ENCODE measurements around the gene MTUS2. TPM values are rescaled to one million over a fixed set of nuclear protein-coding genes. Genes with fewer than 3 reads are reported as not detected.

The MTUS2 gene
- total RNA-seq, 1 experiment from 2014 or later, result 0.35 TPM

DNA sequence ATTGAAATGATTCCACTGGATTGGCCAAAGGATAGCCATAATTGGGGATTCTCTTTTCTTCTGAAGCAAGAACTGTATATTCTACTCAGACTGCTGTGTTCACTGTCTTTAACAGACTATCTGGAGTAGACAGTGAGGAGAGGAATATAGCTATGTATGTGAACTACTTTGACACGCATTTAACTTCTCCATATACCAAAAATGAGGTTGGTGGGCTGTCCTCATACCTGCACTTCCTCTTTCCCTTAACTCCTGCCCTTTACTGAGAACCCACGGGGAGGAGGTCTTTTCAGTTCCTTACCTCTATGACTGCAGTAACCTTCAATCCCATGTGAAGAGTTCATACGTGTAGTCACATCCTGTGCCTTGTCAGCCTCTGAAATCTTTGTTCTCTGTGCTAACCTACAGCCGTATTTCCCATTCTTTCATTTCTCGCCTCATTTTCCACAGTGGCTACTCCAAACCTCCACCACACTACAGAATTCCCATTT is 305.8 kb downstream of the MTUS2 start:
- Mint-ChIP-seq H3K4me3 (no peak overlapping the region), H3K27ac (peak overlapping the region in 1 of 3 experiments; percentile 13; a peak in 1 of 7 replicates), H3K27me3 (ENCODE audit: low read depth) (no peaks in the 10 kb centered on the region; the same call in 1 of the 2 replicates), H3K4me1 (peaks cover 0 to 3% of the 10 kb centered on the region in 2 experiments; a peak in 1 of 4 replicates), H3K36me3 (ENCODE audit: insufficient read depth in 1 of 3, low read depth in 3 of 3) (no peaks in the 10 kb centered on the region; a peak in 1 of 7 replicates), H3K9me3 (no peaks in the 10 kb centered on the region)
- Histone ChIP-seq H3K27me3 (ENCODE audit: insufficient read depth, low read length) (no peaks in the 10 kb centered on the region), H3K79me1 (ENCODE audit: insufficient read depth, low read depth, low read length, poor library complexity, severe bottlenecking) (no peaks in the 10 kb centered on the region), H2BK120ac (ENCODE audit: low read depth, low read length, poor library complexity, severe bottlenecking) (no peak overlapping the region), H3K4ac (ENCODE audit: low read depth, low read length) (no peak overlapping the region), H2BK12ac (ENCODE audit: insufficient read length, low read depth, low read length) (no peak overlapping the region), H3K18ac (ENCODE audit: insufficient read length, low read depth, low read length) (peak overlapping the region; percentile 40), H3K23ac (ENCODE audit: insufficient read length, low read depth, low read length) (no peak overlapping the region), H2BK5ac (ENCODE audit: insufficient read length, low read length) (no peak overlapping the region), H2AFZ (ENCODE audit: low read length) (no peak overlapping the region), H4K5ac (ENCODE audit: insufficient read length, low read depth, low read length) (no peak overlapping the region), H3K9ac (ENCODE audit: extremely low read depth, insufficient read length, low read length) (no peak overlapping the region), H3K9me3 (ENCODE audit: control insufficient read depth, low read depth, low read length) (no peaks in the 10 kb centered on the region), H3K14ac (ENCODE audit: insufficient read depth, low read length) (no peak overlapping the region), H2BK15ac (ENCODE audit: low read depth, low read length) (no peak overlapping the region), H4K20me1 (ENCODE audit: control insufficient read depth, insufficient read depth, insufficient read length) (no peaks in the 10 kb centered on the region), H3K56ac (ENCODE audit: insufficient read length, low read depth, low read length) (no peak overlapping the region), H3K27ac (ENCODE audit: insufficient read length, low read depth, low read length) (no peak overlapping the region), H3K4me2 (ENCODE audit: insufficient read depth, insufficient read length, low read length) (no peak overlapping the region), H3K4me1 (ENCODE audit: insufficient read depth, low read length) (no peaks in the 10 kb centered on the region; the same call in 1 of the 2 replicates), H3K23me2 (ENCODE audit: insufficient read length, low read depth, low read length, poor library complexity, severe bottlenecking) (no peaks in the 10 kb centered on the region), H2AK5ac (ENCODE audit: insufficient read length, low read length) (no peak overlapping the region), H2BK20ac (ENCODE audit: low read depth, low read length, poor library complexity, severe bottlenecking) (no peak overlapping the region), H4K91ac (ENCODE audit: insufficient read length, low read depth, low read length) (no peak overlapping the region), H3K79me2 (ENCODE audit: insufficient read depth, low read length) (no peaks in the 10 kb centered on the region), H3T11ph (ENCODE audit: low read length) (no peak overlapping the region), H4K8ac (replicated peaks; ENCODE audit: insufficient read length, low read depth, low read length) (no peak overlapping the region)
- TF ChIP-seq, protein P1, sequence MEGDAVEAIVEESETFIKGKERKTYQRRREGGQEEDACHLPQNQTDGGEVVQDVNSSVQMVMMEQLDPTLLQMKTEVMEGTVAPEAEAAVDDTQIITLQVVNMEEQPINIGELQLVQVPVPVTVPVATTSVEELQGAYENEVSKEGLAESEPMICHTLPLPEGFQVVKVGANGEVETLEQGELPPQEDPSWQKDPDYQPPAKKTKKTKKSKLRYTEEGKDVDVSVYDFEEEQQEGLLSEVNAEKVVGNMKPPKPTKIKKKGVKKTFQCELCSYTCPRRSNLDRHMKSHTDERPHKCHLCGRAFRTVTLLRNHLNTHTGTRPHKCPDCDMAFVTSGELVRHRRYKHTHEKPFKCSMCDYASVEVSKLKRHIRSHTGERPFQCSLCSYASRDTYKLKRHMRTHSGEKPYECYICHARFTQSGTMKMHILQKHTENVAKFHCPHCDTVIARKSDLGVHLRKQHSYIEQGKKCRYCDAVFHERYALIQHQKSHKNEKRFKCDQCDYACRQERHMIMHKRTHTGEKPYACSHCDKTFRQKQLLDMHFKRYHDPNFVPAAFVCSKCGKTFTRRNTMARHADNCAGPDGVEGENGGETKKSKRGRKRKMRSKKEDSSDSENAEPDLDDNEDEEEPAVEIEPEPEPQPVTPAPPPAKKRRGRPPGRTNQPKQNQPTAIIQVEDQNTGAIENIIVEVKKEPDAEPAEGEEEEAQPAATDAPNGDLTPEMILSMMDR (conservative IDR thresholded peaks at IDR 0.05), result no peak
- no peak for DNase-seq
- WGBS (ENCODE audit: extremely low coverage, insufficient read length, low lambda C conversion rate), result no CpG with 5 or more reads among the region's 5 CpGs

Data from H9 (cell line).